CD4-positive, alpha-beta T cell treated with Interleukin-12 subunit alpha and Interleukin-12 subunit beta, for 1 hour (primary cell): Measurements from ENCODE around the gene TRPM2.

Experiments
- DNase-seq: peaks from one replicate; pipeline ENCODE4 v3.0.0-alpha.2; 2020

The TRPM2 gene

DNA sequence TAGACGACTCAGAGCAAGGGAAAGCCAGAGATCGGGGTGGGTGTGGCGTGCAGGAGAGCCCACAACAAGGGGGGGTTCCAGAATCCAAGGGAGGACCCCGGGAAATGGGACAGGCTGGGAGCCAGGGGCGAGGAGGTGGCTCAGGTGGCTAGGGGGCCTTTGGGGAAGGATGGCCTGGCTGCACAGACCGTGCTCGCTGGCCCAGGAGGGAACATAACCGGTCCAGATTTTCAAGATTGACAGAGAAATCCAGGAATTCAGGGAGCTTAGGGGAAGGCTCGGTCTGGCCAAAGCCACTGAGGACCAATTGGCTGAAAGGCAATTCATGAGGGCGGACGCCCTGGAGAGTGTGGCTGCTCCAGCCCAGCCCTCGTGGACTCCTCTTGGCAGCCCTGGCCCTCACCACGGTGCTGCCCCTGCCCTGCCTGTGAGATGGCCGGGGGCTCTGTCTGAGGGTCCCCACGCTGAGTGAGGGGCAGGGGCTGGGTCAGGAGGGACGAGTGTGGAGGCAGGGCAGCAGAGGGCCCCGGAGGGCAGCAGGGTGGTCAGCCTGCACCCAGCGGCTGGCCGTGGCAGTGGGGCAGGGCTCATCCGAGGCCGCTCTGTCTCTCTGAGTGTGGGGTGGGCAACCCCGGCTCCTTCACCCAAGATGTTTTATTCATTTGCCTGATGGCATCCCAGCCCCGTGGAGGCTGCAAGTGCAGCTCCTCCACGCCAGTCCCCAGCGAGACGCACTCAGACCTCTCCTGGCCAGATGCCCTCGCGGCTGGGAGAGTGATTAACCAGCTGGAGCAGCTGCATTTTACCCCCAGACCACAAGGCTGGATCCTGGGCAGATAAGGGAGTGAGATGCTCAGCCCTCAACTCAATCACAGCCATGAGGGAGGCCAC lies 96.3 kb downstream of the TRPM2 start:
- no peak for DNase-seq

DNA sequence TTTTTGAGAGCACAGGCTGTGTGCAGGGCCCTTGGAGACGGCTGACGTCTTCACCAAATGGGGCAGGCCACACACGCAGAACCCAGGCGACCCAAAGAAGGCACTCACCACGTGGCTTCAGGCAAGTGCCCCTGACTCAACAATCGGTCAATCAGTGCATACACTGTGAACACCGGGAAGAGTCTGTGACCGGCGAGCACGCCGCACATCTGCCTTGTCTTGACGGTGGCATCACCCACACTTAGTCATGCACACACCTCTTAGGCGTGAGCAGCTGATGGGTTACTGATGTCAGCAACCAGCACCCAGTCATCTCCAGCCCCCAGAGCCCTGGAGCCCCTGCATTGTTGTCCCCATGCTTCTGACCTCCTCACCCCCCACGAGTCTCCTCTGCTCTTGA lies 97.0 kb downstream of the TRPM2 start:
- no peak for DNase-seq

DNA sequence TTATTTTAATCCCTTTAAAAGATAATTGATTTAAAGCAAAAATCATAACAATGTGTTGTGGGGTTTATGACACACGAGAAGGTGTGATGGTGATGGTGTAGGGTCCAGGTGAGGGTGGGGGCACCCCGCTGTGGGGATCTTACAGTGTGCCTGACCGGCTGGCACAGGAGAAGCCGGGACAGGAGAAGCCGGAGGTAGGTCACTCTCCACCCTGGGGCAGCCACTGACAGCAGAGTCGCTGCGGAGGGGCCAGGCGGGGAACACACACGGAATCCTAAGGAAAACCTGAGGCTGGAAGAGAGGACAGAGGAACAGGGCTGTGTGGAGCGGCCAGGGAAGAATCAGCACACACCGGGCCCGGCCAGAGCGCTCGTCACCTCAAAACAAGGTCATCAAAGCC lies 97.6 kb downstream of the TRPM2 start:
- DNase-seq: no peak

DNA sequence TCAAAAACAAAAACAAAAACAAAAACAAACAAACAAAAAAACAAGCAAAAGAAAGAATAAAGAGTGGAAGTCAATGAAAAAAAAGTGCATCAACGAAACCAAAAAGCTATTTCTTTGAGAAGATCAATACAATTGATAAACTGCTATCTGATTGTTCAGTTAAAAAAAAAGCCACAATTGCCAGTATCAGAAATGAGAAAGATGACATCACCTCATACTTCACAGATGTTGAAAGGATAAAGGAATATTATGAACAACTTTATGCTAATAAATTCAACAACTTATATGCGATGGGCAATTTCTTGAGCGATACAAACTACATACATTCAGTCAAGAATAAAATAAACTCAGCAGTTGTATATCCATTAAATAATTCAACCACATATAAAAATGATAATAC lies 99.7 kb downstream of the TRPM2 start:
- no peak for DNase-seq

DNA sequence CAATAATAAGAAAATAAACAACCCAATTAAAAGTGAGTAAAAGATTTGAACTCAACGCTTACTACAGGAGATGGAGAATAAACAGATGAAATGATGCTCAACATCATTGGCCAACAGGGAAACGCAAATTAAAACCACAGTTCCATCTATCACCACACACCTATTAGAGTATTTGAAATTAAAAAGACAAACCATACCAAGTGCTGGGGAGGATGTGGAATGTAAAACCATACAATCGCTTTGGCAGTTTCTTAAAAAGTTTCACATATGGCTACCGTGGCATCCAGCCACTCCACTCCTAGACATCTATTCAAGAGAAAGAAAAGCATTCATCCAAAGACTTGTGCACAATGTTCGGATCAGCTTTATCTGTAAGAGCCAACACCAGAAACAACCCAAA lies 100.6 kb downstream of the TRPM2 start:
- DNase-seq: no peak

DNA sequence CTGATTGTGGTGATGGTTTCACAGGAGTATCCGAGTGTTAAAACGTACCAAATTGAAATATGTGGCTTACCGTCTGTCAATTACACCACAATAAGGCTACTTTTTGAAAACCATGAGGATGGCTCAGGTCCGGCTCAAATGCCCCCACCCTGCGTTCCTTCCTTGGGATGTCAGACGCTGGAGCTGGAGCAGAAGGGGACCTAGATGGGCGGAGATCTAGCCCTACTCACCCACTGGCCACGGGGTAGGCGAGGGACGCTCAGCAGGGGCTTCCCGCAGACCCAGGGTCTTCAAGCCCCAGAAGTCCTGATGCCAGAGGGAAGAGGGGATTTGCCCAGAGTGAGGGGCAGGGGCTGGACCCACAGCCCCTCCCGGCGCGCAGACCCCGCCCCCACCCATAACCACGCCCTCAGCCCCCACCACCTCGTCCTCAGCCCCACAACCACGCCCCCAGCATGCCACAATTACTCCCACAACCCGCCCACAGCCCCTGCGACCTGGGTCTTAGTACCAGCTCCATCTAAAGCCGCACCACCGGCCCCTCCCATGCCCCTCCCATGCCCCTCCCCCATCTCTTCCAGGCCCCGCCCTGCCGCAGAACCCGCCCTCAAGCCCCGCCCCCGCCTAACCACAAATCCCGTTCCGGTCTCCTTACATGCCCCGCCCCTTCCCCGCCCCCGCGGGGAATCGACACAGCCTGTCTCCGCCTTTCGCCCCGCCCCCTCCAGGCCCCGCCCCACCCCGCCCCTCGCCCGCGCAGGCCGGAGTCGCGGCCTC lies 101.5 kb downstream of the TRPM2 start, which contains the start of gene LRRC3:
Gene LRRC3 (plus strand): TSS at position 764 of the 777 bp plus-strand sequence. CDS start 1,135 bp downstream, outside the sequence.
- peak; percentile 84 for DNase-seq

DNA sequence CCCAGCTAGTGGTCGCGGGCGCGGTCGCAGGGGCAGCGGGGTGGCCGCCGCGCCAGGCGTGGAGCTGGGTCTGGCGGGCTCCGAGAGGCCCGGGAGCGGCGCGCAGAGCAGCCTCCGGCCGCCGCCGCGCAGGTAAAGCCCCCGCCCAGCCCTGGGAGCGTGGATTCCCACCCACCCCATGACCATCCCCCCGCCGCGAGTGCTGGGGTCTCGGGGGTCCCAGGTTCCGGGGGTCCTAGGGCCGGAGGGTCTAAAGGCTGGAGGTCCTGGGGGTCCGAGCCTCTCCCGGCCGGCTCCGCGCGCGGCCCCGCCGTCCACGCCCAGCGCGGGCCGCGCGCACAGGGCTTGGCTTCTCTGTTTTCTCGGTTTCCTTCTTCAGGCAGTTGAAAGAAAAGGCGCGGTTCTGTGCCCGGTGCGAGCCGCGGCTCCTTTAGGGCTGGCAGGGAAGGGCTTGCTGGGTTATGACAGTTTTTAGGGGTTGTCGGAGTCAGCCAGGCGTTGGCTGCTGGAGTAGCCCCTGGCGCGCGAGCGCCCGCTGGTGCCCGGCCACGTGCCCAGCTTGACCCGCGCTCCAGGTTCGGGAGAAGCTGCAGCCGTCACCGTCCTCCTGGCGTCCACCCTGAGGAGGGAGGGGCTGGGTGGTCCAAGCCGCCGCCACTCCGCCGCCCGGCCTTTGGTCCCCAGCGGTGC lies 102.2 kb downstream of the TRPM2 start:
- DNase-seq: peak; percentile 33

DNA sequence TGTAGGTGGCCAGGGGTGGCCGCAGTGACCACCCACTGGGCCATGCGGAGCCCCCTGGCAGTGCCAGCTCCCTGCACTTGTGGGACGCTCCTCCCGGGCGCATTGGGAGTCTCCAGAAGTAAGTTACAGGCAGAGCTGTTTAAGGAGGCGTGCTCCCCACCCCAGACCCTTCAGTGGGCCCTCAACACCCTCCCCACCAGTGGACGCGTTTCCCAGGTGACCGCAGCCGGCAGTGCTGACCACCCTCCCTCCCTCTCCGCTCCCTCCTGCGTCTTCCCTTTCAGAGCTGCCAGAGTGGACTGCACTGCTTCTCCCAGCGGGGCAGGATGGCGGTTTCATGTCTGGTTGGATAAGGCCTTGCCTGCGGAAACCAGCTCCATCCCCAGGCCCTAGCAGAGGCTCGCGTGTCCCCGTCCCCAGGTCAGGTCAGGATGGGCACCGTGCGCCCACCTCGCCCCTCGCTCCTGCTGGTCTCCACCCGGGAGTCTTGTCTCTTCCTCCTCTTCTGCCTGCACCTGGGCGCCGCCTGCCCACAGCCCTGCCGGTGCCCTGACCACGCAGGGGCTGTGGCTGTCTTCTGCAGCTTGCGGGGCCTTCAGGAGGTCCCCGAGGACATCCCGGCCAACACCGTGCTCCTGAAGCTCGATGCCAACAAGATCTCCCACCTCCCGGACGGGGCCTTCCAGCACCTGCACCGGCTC lies 102.9 kb downstream of the TRPM2 start:
- DNase-seq: no peak

DNA sequence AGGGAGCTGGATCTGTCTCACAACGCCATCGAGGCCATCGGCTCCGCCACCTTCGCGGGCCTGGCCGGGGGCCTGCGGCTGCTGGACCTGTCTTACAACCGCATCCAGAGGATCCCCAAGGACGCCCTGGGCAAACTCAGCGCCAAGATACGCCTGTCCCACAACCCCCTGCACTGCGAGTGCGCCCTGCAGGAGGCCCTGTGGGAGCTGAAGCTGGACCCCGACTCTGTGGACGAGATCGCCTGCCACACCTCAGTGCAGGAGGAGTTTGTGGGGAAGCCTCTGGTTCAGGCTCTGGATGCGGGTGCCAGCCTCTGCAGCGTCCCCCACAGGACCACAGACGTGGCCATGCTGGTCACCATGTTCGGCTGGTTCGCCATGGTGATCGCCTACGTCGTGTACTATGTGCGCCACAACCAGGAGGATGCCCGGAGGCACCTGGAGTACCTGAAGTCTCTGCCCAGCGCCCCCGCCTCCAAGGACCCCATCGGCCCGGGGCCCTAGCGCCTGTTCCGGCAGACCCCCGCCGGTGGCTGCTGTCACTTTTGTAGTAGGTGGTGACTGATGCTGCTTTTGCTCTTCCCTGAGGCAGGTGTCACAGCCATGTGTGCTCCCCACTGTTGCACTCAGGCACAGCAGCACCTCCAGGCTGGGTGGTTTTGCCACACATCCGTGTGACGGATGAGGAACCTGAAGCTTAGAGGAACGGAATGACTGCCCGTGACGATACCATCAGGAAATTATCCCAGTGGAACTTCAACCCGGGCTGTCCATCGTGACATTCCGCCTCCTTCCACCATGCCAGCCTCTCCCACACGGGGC lies 103.7 kb downstream of the TRPM2 start:
- DNase-seq: no peak

DNA sequence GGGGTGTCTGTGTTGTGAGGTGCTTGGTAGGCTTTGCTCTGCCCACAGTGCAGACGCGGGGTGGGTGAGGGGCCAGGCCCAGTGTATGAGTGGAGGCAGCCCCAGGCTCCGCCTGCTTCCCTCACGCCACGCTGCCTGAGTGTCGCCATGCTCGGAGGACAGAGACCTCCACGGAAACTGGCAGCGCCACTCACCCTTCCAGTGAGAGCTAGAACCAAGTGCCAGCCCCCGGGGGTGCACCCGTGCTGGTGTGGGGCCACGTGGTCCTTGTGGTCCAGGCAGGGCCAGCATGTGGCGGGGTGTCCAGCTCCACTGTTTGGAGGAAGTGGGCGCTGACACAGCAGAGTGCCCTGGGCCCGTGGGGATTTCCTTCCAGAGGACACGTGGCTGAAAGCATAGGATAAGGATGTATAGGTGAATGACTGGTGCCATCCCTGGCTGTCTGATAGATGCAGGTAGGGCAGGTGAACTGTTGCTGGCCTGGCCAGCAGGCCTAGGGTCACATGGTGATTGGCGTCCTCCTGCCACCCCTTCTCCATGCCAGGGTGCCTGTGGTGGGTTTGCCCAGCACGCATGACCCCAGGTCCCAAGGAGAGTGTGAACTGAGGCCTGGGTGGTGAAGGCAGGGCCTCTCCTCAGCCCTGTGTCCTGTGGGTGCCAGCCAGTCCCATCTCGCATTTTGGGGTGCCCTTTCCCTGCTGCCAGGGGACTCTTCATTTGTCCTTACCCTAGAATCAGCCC lies 105.7 kb downstream of the TRPM2 start:
- DNase-seq: no peak

DNA sequence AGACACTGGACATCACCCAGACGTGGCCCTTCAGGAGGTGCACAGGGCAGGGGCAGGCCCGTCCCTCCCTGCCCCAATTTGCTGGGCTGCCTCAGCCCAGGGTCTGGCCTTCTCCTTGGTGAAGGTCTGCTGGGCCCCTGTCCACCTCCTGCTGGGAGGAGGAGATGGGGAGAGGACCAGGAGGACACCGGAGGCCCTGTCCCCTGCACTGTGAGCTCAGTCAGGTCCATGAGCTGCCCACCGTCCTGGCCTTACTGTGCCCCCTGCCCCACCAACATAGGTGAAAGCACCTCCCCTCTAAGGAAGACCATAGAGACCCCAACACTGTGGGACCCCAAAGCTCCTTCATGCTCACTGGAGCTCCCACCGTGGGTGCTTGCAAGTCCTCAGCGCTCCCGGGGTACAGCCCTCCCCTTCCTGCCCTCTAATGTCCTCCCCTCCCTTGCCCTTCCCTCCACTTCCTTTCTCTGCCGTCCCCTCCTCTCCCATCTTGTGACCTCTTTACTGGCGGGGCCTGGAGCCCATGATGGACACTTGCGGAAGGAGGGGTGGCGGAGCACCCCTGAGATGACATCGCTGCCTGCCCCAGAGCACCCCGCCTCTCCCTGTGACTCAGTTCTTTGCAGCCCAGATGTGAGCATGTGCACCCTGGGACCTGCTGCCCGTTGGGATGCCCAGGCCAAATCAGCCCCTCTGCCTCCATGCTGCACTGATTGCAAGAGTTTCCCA lies 106.5 kb downstream of the TRPM2 start:
- DNase-seq: no peak

DNA sequence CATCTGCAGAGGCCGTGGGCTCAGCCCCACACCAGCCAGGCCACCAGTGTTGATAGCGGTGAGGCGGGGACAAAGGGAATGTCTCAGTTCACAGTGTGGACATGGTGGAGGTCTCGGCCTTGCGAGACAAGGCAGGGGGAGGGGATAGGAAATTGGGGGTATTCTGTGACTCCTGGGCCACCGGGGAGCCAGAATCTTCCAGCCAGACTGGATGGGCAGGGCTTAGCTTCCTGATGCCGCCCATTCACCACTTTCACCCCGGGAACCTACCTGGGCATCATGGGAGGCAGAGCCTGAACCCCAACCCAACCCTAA lies 107.0 kb downstream of the TRPM2 start:
- no peak for DNase-seq

DNA sequence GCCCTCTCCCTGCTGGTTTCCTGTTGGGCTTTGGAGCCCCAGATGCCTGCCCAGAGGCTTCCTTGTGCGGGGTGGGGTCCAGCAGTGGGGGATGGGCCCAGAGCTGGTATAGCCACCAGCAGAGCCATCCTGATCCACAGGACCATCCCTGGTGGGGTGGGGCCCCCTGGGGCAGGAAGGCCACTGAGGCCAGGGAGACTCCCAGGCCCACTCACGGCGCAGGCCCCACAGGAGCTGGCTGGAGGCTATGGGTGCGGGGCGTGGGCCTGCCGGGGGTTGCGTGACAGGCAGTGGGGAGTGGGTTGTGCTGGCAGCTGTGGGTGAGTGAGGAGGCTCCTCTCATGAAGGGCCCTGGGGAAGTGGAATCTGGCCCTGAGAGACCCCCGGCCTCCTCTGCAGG lies 107.6 kb downstream of the TRPM2 start:
- no peak for DNase-seq

DNA sequence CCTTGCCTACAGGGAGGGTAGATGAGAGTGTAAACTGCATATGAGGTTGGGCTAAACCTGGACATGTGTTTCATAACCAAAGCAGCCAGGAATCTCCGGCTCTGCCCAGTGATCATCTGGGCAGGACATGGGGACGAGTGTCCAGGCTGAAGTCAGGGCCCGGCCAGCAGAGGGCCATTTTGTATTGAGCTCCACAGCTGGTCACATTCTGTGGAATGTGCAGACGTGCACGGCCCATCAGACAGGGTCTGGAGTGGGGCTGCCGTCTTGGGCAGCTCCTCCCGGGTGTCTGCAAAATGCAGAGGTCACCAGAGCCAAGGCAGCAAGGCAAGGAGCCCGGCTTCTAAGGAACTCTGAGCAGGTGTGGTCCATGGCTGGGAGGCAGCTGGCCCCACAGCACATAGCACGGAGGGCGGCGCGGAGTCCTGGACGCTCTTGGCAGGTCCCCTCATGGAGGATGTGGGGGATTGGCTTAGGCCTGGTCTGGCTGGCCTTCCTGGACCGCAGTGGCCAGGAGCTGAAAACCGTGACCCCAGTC lies 108.1 kb downstream of the TRPM2 start:
- DNase-seq: no peak

DNA sequence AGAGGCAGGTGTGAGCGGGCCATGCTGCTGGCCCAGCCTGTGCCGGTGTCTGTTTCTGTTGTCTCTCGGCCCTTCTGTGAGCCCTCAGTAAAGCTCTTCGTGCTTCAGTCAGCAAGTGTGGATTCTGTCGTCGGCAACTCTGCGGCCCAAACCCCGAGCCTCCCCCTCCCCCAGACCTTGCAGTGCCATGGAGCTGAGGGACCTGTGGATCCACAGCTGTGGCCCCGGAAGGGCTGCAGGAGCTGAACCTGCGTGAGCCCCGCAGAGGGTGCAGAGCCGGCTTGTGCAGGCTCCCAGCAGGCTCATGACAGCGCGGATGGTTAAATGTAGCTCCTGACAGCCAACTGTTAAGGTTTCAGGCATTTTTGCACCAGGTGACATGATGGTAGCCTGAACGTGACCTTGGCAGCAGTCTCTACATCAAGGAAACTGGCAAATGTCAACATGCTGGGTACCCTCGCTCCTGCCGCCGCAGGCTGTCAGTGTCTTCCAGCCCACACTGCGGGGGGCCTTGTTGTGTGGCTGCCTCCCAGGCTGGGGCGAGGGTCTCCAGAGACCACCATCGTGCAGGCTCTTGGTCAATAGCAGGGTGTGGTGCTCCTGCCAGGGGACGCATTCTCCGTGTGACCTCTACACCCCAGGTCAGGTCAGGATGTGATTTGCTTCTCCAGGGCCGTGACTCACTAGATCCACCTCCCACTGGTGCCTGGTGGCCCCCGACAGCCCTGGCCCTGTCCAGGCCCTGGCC lies 108.8 kb downstream of the TRPM2 start:
- DNase-seq: no peak

DNA sequence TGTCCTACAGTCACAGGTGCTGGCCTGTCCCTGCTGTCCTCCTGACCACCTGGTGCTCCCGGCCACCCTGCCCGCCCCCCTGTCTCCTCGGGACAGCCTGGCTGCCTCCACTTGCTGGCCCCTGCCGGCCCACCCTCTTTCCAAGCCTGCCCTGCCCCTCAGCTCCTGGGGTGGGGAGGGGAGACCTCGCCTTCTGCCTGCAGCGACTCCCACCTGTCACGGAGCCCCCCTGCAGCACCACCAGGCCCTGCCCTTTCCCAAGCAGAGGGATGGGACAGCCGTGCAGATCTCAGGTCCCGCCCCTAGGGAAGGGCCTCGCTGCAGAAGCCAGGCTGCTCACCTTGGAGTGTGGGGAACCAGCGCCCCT lies 109.4 kb downstream of the TRPM2 start:
- no peak for DNase-seq

DNA sequence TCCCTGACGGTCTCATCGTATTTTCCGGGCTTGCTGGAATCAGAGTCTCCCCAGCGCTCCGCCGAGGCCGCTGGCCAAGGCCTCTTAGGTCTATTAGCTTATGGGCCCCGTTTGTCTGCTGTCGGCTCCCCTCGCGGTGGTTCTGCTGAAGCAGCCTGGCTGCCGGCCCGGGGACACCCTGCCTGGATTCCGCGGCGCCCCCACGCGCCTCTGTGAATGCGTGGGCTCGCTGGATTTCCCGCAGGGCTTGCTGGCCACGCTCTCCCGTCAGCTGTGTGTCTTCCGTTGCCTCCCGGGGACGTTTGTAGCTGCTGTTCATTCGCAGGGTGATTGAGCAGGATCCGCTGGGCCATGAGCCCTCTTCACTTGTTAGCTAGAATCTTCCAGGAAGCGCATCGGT lies 110.3 kb downstream of the TRPM2 start:
- no peak for DNase-seq

DNA sequence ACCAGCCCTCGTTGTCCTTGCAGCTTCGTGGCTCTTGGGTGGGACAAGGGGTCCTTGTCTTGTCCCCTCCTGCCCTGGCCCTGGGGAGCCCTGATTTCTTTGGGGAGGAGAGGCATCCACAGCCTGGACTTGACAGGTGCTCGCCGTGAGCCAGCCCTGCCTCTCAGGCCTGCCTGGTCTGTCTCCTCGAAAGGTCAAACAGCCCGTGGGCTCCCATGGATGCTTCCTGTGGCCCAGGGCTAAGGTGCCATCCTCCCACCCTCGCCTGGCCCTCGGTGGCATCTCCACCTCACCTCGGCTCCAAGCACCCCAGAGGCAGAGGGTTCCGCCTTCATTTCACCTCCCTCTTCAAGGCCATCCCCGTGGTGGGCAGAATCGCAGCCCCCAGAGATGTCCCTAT lies 110.9 kb downstream of the TRPM2 start:
- DNase-seq: no peak

DNA sequence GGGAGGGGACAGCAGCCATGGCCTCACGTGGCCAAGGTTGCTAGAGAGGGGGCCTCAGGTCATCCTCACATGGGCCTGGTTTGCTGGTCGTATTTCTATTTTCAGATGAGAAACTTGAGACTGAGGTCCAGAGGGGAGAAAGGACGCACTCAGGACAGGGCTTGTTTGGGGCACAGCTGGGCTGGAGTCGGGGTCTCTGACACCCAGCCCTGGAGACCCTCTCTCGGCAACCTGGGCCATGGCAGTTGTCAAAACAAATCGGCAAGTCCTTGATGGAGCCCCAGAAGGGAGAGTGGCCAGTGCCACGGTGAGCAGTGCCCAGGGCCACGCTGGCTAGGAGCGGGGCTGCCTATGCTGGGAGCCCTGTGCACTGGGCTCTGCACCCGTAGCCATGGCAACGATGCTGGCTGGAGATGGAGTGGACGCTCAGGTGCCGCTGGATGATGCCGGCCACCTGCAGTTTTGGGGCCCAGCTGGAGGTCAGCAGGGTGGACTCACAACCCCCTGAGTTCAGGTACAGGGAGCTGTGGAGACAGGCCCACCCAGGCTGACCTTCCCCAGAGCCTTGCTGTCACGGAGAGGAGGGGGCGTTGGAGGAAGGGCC lies 113.0 kb downstream of the TRPM2 start:
- DNase-seq: no peak
